Gastrocnemius medialis (tissue), 4 donors: ENCODE results near the gene BEAN1.
"Not testable (repeated sequence)": the region's sequence is repeated elsewhere in the genome, so short reads cannot be mapped to it uniquely, and the experiment has no call there.

Source experiments
- CTCF ChIP-seq, 5 experiments: fragments of 450-650 bp in 3 of 5; fragments of 200-600 bp in 2 of 5; sonication (generic) in 2 of 5; IDR thresholded peaks in 4 of 5; conservative IDR thresholded peaks in 1 of 5; 1 replicate in 4 of 5; 2 replicates in 1 of 5; pipeline ENCODE4 v1.5.1; 2016 to 2019; ENCODE audit warnings: antibody characterized with exemption in 5 of 5, mild to moderate bottlenecking in 3 of 5, moderate library complexity in 3 of 5
- POLR2A ChIP-seq, 2 donors: fragments of 450-650 bp; IDR thresholded peaks; one replicate each; pipeline ENCODE4 v1.6.1; 2017; ENCODE audit warnings: antibody characterized with exemption in 2 of 2, mild to moderate bottlenecking in 2 of 2, moderate library complexity in 2 of 2

GRCh38 chr16:66496226-66496625, 69.1 kb downstream of the BEAN1 start:
- TF ChIP-seq POLR2A (IDR thresholded peaks at IDR 0.05); CTCF (IDR thresholded peaks at IDR 0.05 in 4 of 5, conservative IDR thresholded peaks at IDR 0.05 in 1 of 5): not testable (repeated sequence)
